ENCODE results near the gene SNRPB.

Gene SNRPB

DNA sequence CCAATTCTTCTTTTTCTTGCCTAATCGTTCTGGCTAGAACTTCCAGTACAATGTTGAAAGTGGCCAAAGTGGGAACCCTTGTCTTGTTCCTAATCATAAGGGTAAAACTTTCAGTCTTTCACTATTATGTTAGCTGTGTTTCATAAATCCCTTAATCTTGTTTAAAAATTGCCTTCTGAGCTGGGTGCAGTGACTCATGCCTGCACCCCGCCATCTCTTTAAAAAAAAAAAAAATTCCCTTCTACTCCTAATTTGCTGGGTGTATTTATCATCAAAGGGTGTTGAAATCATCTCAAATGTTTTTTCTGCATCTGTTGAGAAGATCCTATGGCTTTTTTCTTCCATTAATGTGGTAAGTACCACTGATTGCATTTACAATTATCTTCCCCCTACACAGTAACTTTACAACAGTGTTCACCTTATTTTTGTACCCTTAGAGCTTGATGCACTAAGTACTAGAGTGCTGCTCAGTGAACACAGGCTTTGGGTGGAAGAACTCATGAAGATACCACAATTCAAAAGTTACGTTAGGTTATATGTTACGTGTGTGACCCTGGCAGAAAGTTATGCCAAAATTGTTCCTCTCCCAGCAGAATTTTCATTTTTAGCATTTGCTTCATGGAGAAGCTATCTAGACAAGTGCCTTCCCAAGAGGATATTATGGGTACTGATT lies 9.7 kb downstream of the SNRPB start:
- TF ChIP-seq CTCF (IDR thresholded peaks at IDR 0.05; ENCODE audit: borderline replicate concordance, insufficient read depth, low read depth, low read length) = no peak
- no peak overlapping the region for H3K4me3 ChIP-seq (ENCODE audit: low read depth, low read length)

DNA sequence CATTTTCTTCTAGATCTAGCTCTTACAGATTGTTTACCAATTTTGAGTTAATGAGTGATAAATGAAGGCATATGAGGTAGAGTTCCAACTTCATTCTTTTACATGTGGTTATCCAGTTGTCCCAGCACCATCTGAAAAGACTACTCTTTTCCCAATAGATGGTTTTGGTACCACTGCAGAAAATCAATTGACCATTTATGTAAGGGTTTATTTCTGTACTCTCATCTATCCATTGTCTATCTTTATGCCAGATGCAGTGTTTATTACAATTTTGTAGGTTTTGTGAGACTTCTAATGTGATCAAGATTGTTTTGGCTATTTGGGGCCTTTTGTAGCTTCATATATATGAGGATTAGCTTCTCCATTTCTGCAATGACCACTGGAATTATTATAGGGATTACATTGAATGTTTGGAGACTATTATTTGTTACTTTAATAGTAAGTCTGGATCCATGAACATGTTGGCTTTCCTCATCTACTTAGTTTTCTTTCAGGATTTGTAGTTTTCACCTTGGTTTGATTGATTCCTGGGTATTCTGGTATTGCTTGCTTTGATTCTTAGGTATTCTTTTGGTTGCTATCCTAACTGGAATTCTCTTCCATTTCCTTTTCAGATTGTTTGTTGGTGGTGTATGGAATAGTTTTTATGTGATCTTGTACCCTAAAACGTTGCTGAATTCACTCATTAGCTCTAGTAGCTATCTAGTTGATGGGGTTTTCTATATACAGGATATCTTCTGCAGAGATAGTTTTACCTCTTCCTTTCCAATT lies 10.4 kb downstream of the SNRPB start:
- no peak overlapping the region for H3K4me3 ChIP-seq (ENCODE audit: low read depth, low read length)
- TF ChIP-seq CTCF (IDR thresholded peaks at IDR 0.05; ENCODE audit: borderline replicate concordance, insufficient read depth, low read depth, low read length) = no peak

GRCh38 chr20:2458919-2459499 lies 11.6 kb downstream of the SNRPB start:
- no peak overlapping the region for H3K4me3 ChIP-seq (ENCODE audit: low read depth, low read length)
- no peak for TF ChIP-seq CTCF (IDR thresholded peaks at IDR 0.05; ENCODE audit: borderline replicate concordance, insufficient read depth, low read depth, low read length)

- TF ChIP-seq CTCF (IDR thresholded peaks at IDR 0.05; ENCODE audit: borderline replicate concordance, insufficient read depth, low read depth, low read length) = no peak
- H3K4me3 ChIP-seq (ENCODE audit: low read depth, low read length) = no peak overlapping the region
These were observed 14.7 kb downstream of the SNRPB start for GRCh38 chr20:2455771-2456497.

DNA sequence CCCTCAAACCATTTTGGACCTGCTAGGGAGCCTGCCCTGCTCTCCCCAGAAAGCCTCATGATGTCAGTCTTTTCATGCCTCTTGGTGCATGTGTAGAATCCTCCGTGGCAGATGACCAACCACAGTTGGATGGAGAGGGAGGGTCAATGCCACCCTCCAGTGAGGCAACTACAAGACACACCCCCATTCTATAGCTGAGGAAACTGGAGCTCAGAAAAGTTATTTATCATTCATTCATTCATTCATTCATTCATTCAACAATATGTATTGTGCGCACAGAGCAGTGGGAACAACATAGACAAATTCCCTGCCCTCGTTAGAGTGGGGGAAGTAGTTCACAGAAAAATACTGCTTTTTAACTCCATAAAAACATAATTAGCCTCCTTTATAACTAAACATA lies 16.8 kb downstream of the SNRPB start:
- no peak for TF ChIP-seq CTCF (IDR thresholded peaks at IDR 0.05; ENCODE audit: borderline replicate concordance, insufficient read depth, low read depth, low read length)
- no peak overlapping the region for H3K4me3 ChIP-seq (ENCODE audit: low read depth, low read length)

DNA sequence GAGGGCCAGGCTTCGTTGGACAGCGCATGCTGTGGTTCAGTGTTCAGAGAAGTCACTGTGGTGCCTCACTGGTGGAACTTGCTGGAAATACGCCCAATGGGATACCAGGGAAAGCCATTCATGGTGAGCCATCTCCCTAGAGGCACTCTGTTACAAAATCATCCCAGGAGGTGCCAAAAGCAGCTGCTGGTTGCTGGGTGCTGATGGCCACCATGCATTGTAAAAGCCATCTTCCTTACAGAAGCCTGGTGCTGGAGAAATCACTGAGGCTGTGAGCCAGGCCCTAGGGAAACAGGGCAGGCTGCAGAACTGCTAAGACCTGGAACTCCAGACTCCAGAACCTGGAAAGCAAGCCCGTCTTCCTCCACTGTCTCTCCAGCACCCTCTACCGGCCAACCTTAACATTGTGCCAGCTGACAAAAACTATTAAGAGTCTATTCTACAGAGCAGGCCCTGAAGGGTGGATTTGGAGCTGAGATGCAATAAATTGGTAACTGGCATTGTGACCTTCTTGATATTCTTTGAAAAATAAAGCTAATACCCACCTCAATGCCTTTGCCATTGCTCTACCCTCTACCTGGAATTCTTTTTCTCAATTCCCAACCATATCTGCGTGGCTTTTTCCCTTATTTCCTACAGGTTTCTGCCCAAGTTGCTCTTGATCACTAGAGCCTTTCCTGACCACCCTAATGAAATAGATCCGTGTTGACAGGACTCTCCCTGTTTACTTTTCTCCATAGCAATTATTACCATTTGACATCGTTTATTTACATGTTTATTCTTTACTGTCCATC lies 18.5 kb downstream of the SNRPB start:
- TF ChIP-seq CTCF (IDR thresholded peaks at IDR 0.05; ENCODE audit: borderline replicate concordance, insufficient read depth, low read depth, low read length) = peak; percentile 86
- H3K4me3 ChIP-seq (ENCODE audit: low read depth, low read length) = no peak overlapping the region
